Measurements from ENCODE around the gene TMEM30A.

DNA sequence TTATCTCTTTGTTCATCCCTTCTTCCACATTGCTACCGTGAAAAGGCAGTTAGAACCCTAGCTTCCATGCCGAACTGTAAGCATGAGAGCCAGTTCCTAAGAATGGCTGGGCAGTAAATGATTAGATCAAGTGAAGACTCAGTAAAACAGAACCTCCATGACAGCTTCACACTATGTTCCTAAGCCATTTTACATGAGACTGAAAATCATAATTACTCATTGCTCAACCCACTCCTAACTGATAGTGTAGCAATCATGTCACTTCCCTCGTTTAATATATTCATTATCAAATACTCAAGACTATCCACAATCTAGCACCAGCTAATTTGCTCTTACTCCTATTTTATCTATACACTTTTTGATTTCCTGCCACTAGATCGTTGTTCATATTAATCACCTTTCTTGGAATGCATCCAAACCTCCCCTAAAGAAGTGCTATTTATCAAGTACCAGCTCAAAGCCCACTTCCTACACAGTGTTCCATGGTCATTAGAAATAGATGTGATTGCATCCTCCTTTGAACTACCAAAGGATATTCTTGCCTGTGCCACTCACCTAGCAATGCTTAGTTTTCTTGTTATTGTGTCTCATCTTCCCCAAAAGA lies 6.0 kb downstream of the TMEM30A start:
- TF ChIP-seq POLR2AphosphoS5 (IDR thresholded peaks at IDR 0.05; ENCODE audit: insufficient read depth, low read depth, low read length) = no peak
- no peak for TF ChIP-seq POLR2A (IDR thresholded peaks at IDR 0.05; ENCODE audit: low read depth, low read length)
- TF ChIP-seq, protein P1, sequence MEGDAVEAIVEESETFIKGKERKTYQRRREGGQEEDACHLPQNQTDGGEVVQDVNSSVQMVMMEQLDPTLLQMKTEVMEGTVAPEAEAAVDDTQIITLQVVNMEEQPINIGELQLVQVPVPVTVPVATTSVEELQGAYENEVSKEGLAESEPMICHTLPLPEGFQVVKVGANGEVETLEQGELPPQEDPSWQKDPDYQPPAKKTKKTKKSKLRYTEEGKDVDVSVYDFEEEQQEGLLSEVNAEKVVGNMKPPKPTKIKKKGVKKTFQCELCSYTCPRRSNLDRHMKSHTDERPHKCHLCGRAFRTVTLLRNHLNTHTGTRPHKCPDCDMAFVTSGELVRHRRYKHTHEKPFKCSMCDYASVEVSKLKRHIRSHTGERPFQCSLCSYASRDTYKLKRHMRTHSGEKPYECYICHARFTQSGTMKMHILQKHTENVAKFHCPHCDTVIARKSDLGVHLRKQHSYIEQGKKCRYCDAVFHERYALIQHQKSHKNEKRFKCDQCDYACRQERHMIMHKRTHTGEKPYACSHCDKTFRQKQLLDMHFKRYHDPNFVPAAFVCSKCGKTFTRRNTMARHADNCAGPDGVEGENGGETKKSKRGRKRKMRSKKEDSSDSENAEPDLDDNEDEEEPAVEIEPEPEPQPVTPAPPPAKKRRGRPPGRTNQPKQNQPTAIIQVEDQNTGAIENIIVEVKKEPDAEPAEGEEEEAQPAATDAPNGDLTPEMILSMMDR (IDR thresholded peaks at IDR 0.05; ENCODE audit: extremely low read depth in 1 of 2, insufficient read depth in 1 of 2, low read depth in 1 of 2, low read length in 2 of 2) = no peak
- no peak for TF ChIP-seq FOS (IDR thresholded peaks at IDR 0.05; ENCODE audit: borderline replicate concordance, insufficient read depth, low read length)
- TF ChIP-seq MYC (IDR thresholded peaks at IDR 0.05; ENCODE audit: low read depth, low read length) = no peak
- TF ChIP-seq EZH2 (IDR thresholded peaks at IDR 0.05; ENCODE audit: borderline replicate concordance, low read depth, low read length, severe bottlenecking) = no peak
- TF ChIP-seq GATA2 (IDR thresholded peaks at IDR 0.05; ENCODE audit: insufficient read depth, insufficient read length, low read depth, low read length) = no peak
- no peak for TF ChIP-seq JUN (IDR thresholded peaks at IDR 0.05; ENCODE audit: borderline replicate concordance, insufficient read depth, insufficient read length, low read depth)
- TF ChIP-seq, protein P2, sequence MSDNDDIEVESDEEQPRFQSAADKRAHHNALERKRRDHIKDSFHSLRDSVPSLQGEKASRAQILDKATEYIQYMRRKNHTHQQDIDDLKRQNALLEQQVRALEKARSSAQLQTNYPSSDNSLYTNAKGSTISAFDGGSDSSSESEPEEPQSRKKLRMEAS (IDR thresholded peaks at IDR 0.05; ENCODE audit: insufficient read depth, insufficient read length) = no peak

Measured in endothelial cell of umbilical vein (primary cell).